NCI-H82 (cell line): ENCODE measurements around the gene MRPS12.

Experiments
- DNase-seq: peaks from one replicate; lab custom pipeline; 2025; lab: John Stamatoyannopoulos, UW

The MRPS12 gene

GRCh38 chr19:38911388-38912001 is 19.2 kb upstream of the MRPS12 start:
- DNase-seq = no peak

- peak; percentile 63 for DNase-seq
These were observed 17.9 kb upstream of the MRPS12 start for GRCh38 chr19:38912600-38913514.

GRCh38 chr19:38913958-38914357 is 16.8 kb upstream of the MRPS12 start:
- no peak for DNase-seq

GRCh38 chr19:38915329-38916321 is 15.1 kb upstream of the MRPS12 start:
- no peak for DNase-seq

- no peak for DNase-seq
These were observed 13.2 kb upstream of the MRPS12 start for GRCh38 chr19:38917516-38917915.

- DNase-seq = peak; percentile 72
These were observed 12.7 kb upstream of the MRPS12 start for GRCh38 chr19:38917921-38918491.

GRCh38 chr19:38918526-38918925 is 12.2 kb upstream of the MRPS12 start:
- DNase-seq = no peak

- DNase-seq = no peak
These were observed 10.7 kb upstream of the MRPS12 start for GRCh38 chr19:38919837-38920601.

GRCh38 chr19:38920602-38921419 is 9.9 kb upstream of the MRPS12 start:
- DNase-seq = no peak

- DNase-seq = no peak
These were observed 9.1 kb upstream of the MRPS12 start for GRCh38 chr19:38921420-38922274.

GRCh38 chr19:38922482-38922881 is 8.3 kb upstream of the MRPS12 start:
- DNase-seq = no peak

GRCh38 chr19:38924388-38924787 is 6.4 kb upstream of the MRPS12 start:
- no peak for DNase-seq

- no peak for DNase-seq
These were observed 2.2 kb upstream of the MRPS12 start for GRCh38 chr19:38928391-38929001.

GRCh38 chr19:38929929-38930775 is 592 bp upstream of the MRPS12 start, which contains the start of gene SARS2:
Gene SARS2 (minus strand): TSS chr19:38930763. CDS start chr19:38930736, 27 bp downstream.
- DNase-seq = peak; percentile 97

GRCh38 chr19:38931521-38931793 is 713 bp downstream of the MRPS12 start:
- DNase-seq = no peak

GRCh38 chr19:38932425-38933179 is 1.9 kb downstream of the MRPS12 start:
- peak; percentile 68 for DNase-seq

- DNase-seq = no peak
These were observed 2.8 kb downstream of the MRPS12 start for GRCh38 chr19:38933544-38933943.
